NCI-H446 treated with DMSO at 0.1 percent for 48 hours (cell line): ENCODE data around the gene WDR18.
"Not testable (repeated sequence)": the region's sequence is repeated elsewhere in the genome, so short reads cannot be mapped to it uniquely, and the experiment has no call there.

ENCODE experiments used
- DNase-seq: peaks from one replicate; lab custom pipeline; 2025; lab: John Stamatoyannopoulos, UW

The WDR18 gene

GRCh38 chr19:950352-951066 is 33.6 kb upstream of the WDR18 start:
- DNase-seq = no peak

- DNase-seq = no peak
These were observed 32.0 kb upstream of the WDR18 start for GRCh38 chr19:952049-952679.

- DNase-seq = no peak
These were observed 31.3 kb upstream of the WDR18 start for GRCh38 chr19:952680-953444.

GRCh38 chr19:953445-954271 is 30.5 kb upstream of the WDR18 start:
- no peak for DNase-seq

- DNase-seq = no peak
These were observed 29.9 kb upstream of the WDR18 start for GRCh38 chr19:954272-954671.

- DNase-seq = no peak
These were observed 29.3 kb upstream of the WDR18 start for GRCh38 chr19:954672-955494.

GRCh38 chr19:955803-956765 is 28.1 kb upstream of the WDR18 start:
- no peak for DNase-seq

GRCh38 chr19:956766-957440 is 27.2 kb upstream of the WDR18 start:
- no peak for DNase-seq

- DNase-seq = not testable (repeated sequence)
These were observed 26.6 kb upstream of the WDR18 start for GRCh38 chr19:957578-957977.

- DNase-seq = no peak
These were observed 24.9 kb upstream of the WDR18 start for GRCh38 chr19:958967-959855.

GRCh38 chr19:960020-960419 is 24.1 kb upstream of the WDR18 start:
- DNase-seq = no peak

- DNase-seq = no peak
These were observed 23.6 kb upstream of the WDR18 start for GRCh38 chr19:960601-960938.

- no peak for DNase-seq
These were observed 22.1 kb upstream of the WDR18 start for GRCh38 chr19:961866-962620.

GRCh38 chr19:962683-963400 is 21.3 kb upstream of the WDR18 start:
- DNase-seq = no peak

- no peak for DNase-seq
These were observed 20.6 kb upstream of the WDR18 start for GRCh38 chr19:963486-963951.

GRCh38 chr19:964116-964520 is 20.0 kb upstream of the WDR18 start:
- no peak for DNase-seq
